GM12878 (cell line): ENCODE data around the gene KIAA1328. TPM values are rescaled to one million over a fixed set of nuclear protein-coding genes. Genes with fewer than 3 reads are reported as not detected.

Source experiments
- ATAC-seq: fragments of 200-7000 bp; cut with Tn5 transposase; 3 replicates; pipeline ENCODE4 v1.9.1; 2020; ENCODE audit warnings: mild to moderate bottlenecking, moderate library complexity
- BruUV-seq: library from RNA; stranded (reverse); fragments of 400-500 nt; replicated peaks from 2 replicates; lab custom pipeline; 2021; lab: Mats Ljungman, UMichigan
- CTCF ChIA-PET: fragments of 300-600 bp; sonication (Branson Sonifier 250); formaldehyde crosslinking; extraction: SDS; loops from one replicate; lab custom pipeline; 2021; ENCODE audit warnings: inconsistent platforms; lab: Yijun Ruan, JAX
- POLR2A ChIA-PET: fragments of 350-600 bp; formaldehyde crosslinking; extraction: SDS; loops from one replicate; lab custom pipeline; 2021; ENCODE audit warnings: inconsistent platforms; lab: Charles Lee
- RAD21 ChIA-PET: fragments of 300-600 bp; sonication (Branson Sonifier 250); formaldehyde crosslinking; loops from one replicate; lab custom pipeline; 2023; ENCODE audit warnings: antibody characterized with exemption; ENCODE audit not compliant: unreplicated experiment; lab: Charles Lee
- SMC1A ChIA-PET: fragments of 300-600 bp; sonication (Branson Sonifier 250); formaldehyde crosslinking; loops from one replicate; lab custom pipeline; 2023; ENCODE audit not compliant: unreplicated experiment, uncharacterized antibody; lab: Charles Lee
- DNase-seq: peaks from one replicate; pipeline ENCODE4 v3.0.0-alpha.2; 2011; ENCODE audit warnings: low read depth, low spot score
- FAIRE-seq: peaks from 3 replicates; lab custom pipeline; 2011; peaks lifted over from hg19 to GRCh38; lab: Jason Lieb, UNC
- H2AFZ ChIP-seq: 2 replicates; pipeline ENCODE4 v1.6.0; 2011; ENCODE audit warnings: low read depth, low read length, control low read depth; ENCODE audit not compliant: control insufficient read depth
- H3K27ac ChIP-seq: 2 replicates; pipeline ENCODE4 v1.5.1; 2011; ENCODE audit warnings: control low read depth; ENCODE audit not compliant: control insufficient read depth, insufficient read depth
- H3K27me3 ChIP-seq, 2 experiments: replicated peaks in 1 of 2; 2 replicates each; pipeline versions ENCODE4 v1.6.0 to v1.6.1; 2011; ENCODE audit warnings: low read length in 1 of 2; ENCODE audit not compliant: control insufficient read depth in 2 of 2, insufficient read depth in 2 of 2
- H3K36me3 ChIP-seq, 2 experiments: 2 replicates each; pipeline ENCODE4 v1.5.1; 2011; ENCODE audit warnings: low read length in 1 of 2; ENCODE audit not compliant: control insufficient read depth in 2 of 2, insufficient read depth in 2 of 2
- H3K4me1 ChIP-seq: 2 replicates; pipeline ENCODE4 v1.6.1; 2011; ENCODE audit warnings: mild to moderate bottlenecking, low read length, moderate library complexity, mixed read lengths; ENCODE audit not compliant: control insufficient read depth, insufficient read depth
- H3K4me2 ChIP-seq: 2 replicates; pipeline ENCODE4 v1.6.0; 2011; ENCODE audit warnings: control low read depth; ENCODE audit not compliant: control insufficient read depth, insufficient read depth
- H3K4me3 ChIP-seq: fragments of 200-600 bp; sonication (generic); 2 replicates; pipeline ENCODE4 v1.5.1; 2016
- H3K79me2 ChIP-seq: 2 replicates; pipeline ENCODE4 v1.6.0; 2011; ENCODE audit warnings: low read length; ENCODE audit not compliant: control insufficient read depth, insufficient read depth
- H3K9ac ChIP-seq: 2 replicates; pipeline ENCODE4 v1.8.0; 2011; ENCODE audit warnings: low read length, control low read depth, mixed read lengths; ENCODE audit not compliant: control insufficient read depth, insufficient read depth
- H3K9me3 ChIP-seq: replicated peaks from 3 replicates; pipeline ENCODE4 v1.5.1; 2011; ENCODE audit warnings: mild to moderate bottlenecking, low read length; ENCODE audit not compliant: control insufficient read depth, insufficient read depth
- H4K20me1 ChIP-seq: 2 replicates; pipeline ENCODE4 v1.6.0; 2011; ENCODE audit not compliant: control insufficient read depth, insufficient read depth
- ATF7 ChIP-seq: fragments of 450-650 bp; IDR thresholded peaks from 2 replicates; pipeline ENCODE4 v1.6.1; 2016; ENCODE audit warnings: low read depth, mild to moderate bottlenecking
- BACH1 ChIP-seq: fragments of 450-650 bp; IDR thresholded peaks from 2 replicates; pipeline ENCODE4 v1.6.1; 2017; ENCODE audit warnings: mild to moderate bottlenecking, borderline replicate concordance
- BMI1 ChIP-seq: fragments of 450-650 bp; IDR thresholded peaks from 2 replicates; pipeline ENCODE4 v1.6.1; 2016; ENCODE audit warnings: mild to moderate bottlenecking, moderate library complexity, borderline replicate concordance
- BRCA1 ChIP-seq: IDR thresholded peaks from 2 replicates; pipeline ENCODE4 v1.6.1; 2011; ENCODE audit warnings: low read depth, low read length, improper control_type of control experiment
- CHD4 ChIP-seq: fragments of 200-600 bp; sonication (generic); IDR thresholded peaks from 2 replicates; pipeline ENCODE4 v1.6.1; 2016; ENCODE audit warnings: mild to moderate bottlenecking
- EGR1 ChIP-seq, 2 experiments: IDR thresholded peaks; 1 replicate in 1 of 2; 2 replicates in 1 of 2; pipeline ENCODE4 v1.6.1; 2011 to 2012; ENCODE audit warnings: low read depth in 2 of 2, low read length in 2 of 2, borderline replicate concordance in 1 of 2, mild to moderate bottlenecking in 1 of 2, moderate library complexity in 1 of 2
- FOS ChIP-seq: IDR thresholded peaks from 3 replicates; pipeline ENCODE4 v1.6.1; 2011; ENCODE audit warnings: borderline replicate concordance; ENCODE audit not compliant: insufficient read length; ENCODE audit errors: extremely low read depth
- FOXK2 ChIP-seq: fragments of 450-650 bp; IDR thresholded peaks from 2 replicates; pipeline ENCODE4 v1.6.1; 2017; ENCODE audit warnings: mild to moderate bottlenecking, moderate library complexity
- HCFC1 ChIP-seq: fragments of 150-350 bp; IDR thresholded peaks from 2 replicates; pipeline ENCODE4 v1.6.1; 2014; ENCODE audit warnings: low read length
- MXI1 ChIP-seq: fragments of 150-350 bp; IDR thresholded peaks from 2 replicates; pipeline ENCODE4 v1.6.1; 2011; ENCODE audit warnings: low read depth, mild to moderate bottlenecking, inconsistent platforms, low read length, improper control_type of control experiment
- MYB ChIP-seq: fragments of 150-350 bp; IDR thresholded peaks from 2 replicates; pipeline ENCODE4 v1.6.1; 2014; ENCODE audit warnings: mild to moderate bottlenecking, low read depth, low read length, borderline replicate concordance
- PAX5 ChIP-seq: IDR thresholded peaks from 2 replicates; pipeline ENCODE4 v1.6.1; 2011; ENCODE audit warnings: low read depth, low read length, borderline replicate concordance
- TAF1 ChIP-seq: IDR thresholded peaks from 2 replicates; pipeline ENCODE4 v1.6.1; 2011; ENCODE audit warnings: mild to moderate bottlenecking, low read depth, low read length, borderline replicate concordance
- TCF12 ChIP-seq: IDR thresholded peaks from 2 replicates; pipeline ENCODE4 v1.6.1; 2011; ENCODE audit warnings: low read depth, mild to moderate bottlenecking, low read length
- TCF3 ChIP-seq: IDR thresholded peaks from 2 replicates; pipeline ENCODE4 v1.6.1; 2012; ENCODE audit warnings: low read depth, mild to moderate bottlenecking, low read length, borderline replicate concordance; ENCODE audit not compliant: insufficient read depth
- WRNIP1 ChIP-seq: IDR thresholded peaks from 2 replicates; pipeline ENCODE4 v1.6.1; 2011; ENCODE audit warnings: low read depth, low read length, improper control_type of control experiment, borderline replicate concordance
- YY1 ChIP-seq: IDR thresholded peaks from 2 replicates; pipeline ENCODE4 v1.6.1; 2011; ENCODE audit warnings: low read depth, mild to moderate bottlenecking, low read length
- WGBS: methylation state at CpG from one replicate; pipeline ENCODE4 v1.1.6; 2016; ENCODE audit warnings: low lambda C conversion rate; ENCODE audit not compliant: insufficient replicate concordance, insufficient coverage; ENCODE audit errors: missing lambda C conversion rate; 5-methylcytosine and 5-hydroxymethylcytosine counted together
- in situ Hi-C: fragments of 300-500 bp; cut with MboI; formaldehyde crosslinking; loops from 9 replicates; pipeline ENCODE4 v1.14.3; 2018; ENCODE audit warnings: mixed read lengths
- intact Hi-C: fragments of 100-400 bp; cut with micrococcal nuclease; formaldehyde crosslinking; loops from one replicate; pipeline ENCODE4 v1.14.2; 2022; ENCODE audit not compliant: unreplicated experiment
- polyA plus RNA-seq, 11 experiments: library from polyadenylated mRNA; depleted of rRNA in 4 of 11; unstranded in 6 of 11; stranded (reverse) in 5 of 11; fragments of >200 nt; fragmentation: Nextera tagmentation in 4 of 11; fragmentation: Illumina TruSeq in 1 of 11; extraction: Ambion mirVana in 4 of 11; extraction: Trizol in 1 of 11; gene quantifications; 1 replicate in 1 of 11; 2 replicates in 10 of 11; pipeline versions ENCODE4 v1.2.1 to v1.2.3, GENCODE V29; 2011 to 2016; ENCODE audit warnings: inconsistent platforms in 2 of 11, missing spikeins in 2 of 11, low read depth in 1 of 11
- total RNA-seq, 4 experiments: library from RNA; depleted of rRNA in 3 of 4; stranded (reverse); fragments of >200 nt in 3 of 4; fragmentation: Illumina TruSeq in 1 of 4; extraction: Trizol in 1 of 4; gene quantifications; 2 replicates each; pipeline versions ENCODE4 v1.2.1 to v1.2.3, GENCODE V29; 2013 to 2021

Gene KIAA1328
- total and polyA plus RNA-seq, 10 of the 15 experiments (the other 5 are each of a cell fraction or from before 2014, with no cell fraction given) = 3.1 to 7.1 (median 4.6) TPM

GRCh38 chr18:37156330-37156942 is 327.5 kb downstream of the KIAA1328 start:
- H3K27ac ChIP-seq = no peak overlapping the region
- no peak for TF ChIP-seq ATF7
- no peak for TF ChIP-seq FOXK2
- no peak for TF ChIP-seq BACH1
- TF ChIP-seq PAX5 = no peak
- no peak for TF ChIP-seq CHD4
- TF ChIP-seq BRCA1 = no peak
- TF ChIP-seq TCF12 = no peak
- no peak for TF ChIP-seq EGR1 (IDR thresholded peaks at IDR 0.05; ENCODE audit: borderline replicate concordance in 1 of 2, low read depth in 2 of 2, low read length in 2 of 2)
- TF ChIP-seq FOS = no peak
- no peak for TF ChIP-seq WRNIP1
- TF ChIP-seq TCF3 = no peak
- no peak for TF ChIP-seq TAF1
- TF ChIP-seq YY1 = no peak
- TF ChIP-seq BMI1 = no peak
- no peak for TF ChIP-seq HCFC1
- no peak for TF ChIP-seq MYB
- TF ChIP-seq MXI1 = no peak
- H4K20me1 ChIP-seq = no peaks in the 10 kb centered on the region
- no peak overlapping the region for H3K4me2 ChIP-seq
- BruUV-seq = no TSS peak
- intact Hi-C loops = no loop called here
- ATAC-seq (no peak), FAIRE-seq (no peak), DNase-seq (no peak)
- H3K79me2 ChIP-seq = no peaks in the 10 kb centered on the region
- H3K9me3 ChIP-seq = no peaks in the 10 kb centered on the region
- POLR2A ChIA-PET = no interaction called here
- CTCF ChIA-PET = no interaction called here
- H3K4me3 ChIP-seq = no peak overlapping the region
- no peak overlapping the region for H3K9ac ChIP-seq
- SMC1A ChIA-PET = no interaction called here
- WGBS = 48% methylated on average over 5 of the region's 7 CpGs
- RAD21 ChIA-PET = no interaction called here
- H3K27me3 ChIP-seq = no peaks in the 10 kb centered on the region
- H3K36me3 ChIP-seq = no peaks in the 10 kb centered on the region
- in situ Hi-C loops = no loop called here
- H3K4me1 ChIP-seq = no peaks in the 10 kb centered on the region
- no peak overlapping the region for H2AFZ ChIP-seq
